ENCODE data around the gene RGS1.

Gene RGS1

DNA sequence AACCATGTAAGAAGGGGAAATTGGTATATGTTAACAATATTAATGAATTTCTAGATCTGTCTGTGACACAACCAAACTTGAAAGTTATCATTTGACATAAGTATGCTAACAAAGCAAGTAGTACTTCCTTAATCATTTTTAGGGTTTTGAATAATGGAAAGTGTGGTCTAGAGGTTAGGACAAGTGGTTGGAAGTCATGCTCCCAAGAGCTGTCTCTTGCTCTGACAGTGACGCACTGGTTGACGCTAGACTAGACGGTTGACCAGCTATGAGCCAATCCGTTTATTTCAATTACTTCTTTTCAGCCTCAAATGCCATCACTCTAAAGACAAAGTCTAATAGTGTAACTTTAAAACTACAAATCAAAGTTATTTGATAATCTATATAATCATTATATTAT lies 20.7 kb upstream of the RGS1 start:
- DNase-seq = no peak

DNA sequence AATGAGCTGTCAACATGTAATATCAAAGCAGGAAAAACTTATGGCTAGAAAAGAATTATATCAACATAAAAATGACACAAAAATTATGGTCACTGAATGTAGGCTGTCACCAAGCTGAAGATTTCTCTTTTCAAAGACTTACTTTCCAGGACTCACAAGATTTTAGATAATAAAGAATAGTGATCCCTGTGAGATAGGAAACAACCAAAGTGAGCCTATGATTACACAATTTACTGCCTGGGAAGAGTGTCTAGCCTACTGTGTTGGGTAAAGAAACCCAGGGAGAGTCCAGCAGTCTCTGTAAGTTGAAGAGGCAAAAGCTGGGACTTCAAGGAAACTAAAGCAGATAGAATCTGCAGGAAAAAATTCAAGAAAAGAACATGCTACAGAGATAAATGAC lies 20.2 kb upstream of the RGS1 start:
- DNase-seq = no peak

- DNase-seq = no peak
Observed at GRCh38 chr1:192557841-192558595, 17.6 kb upstream of the RGS1 start.

DNA sequence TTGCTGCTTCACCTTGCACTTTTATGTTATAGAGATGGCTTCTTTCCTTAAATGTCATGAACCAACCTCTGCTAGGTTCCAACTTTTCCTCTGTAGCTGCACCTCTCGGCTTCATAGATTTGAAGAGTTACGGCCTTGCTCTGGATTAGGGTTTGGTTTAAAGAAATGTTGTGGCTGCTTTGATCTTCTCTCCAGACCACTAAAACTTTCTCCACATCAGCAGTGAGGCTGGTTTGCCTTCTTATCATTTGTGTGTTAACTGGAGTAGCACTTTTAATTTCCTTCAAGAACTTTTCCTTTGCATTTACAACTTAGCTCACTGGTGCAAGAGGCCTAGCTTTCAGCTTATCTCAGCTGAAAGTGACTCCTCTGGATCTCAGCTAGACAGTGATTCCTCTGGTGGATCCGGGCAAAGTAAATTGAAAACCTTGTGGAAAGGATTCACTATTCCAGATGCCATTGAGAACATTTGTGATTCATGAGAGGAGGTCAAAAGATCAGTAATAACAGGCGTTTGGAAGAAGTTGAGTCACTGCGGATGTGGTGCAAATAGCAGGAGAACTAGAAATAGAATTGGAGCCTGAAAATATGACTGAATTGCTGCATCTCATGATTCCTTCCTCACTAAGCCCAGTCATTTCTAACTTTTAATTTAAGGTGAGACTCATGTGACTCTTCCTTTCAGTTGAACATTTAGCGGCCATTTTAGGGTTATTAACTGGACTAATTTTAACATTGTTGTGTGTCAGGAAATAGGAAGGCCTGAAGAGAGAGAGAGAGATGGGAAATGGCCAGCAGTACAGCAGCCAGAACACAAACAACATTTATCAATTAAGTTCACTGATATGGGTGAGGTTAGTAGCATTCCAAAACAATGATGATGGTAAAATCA lies 16.2 kb upstream of the RGS1 start:
- DNase-seq = no peak

GRCh38 chr1:192561301-192561700 lies 14.3 kb upstream of the RGS1 start:
- no peak for DNase-seq

DNA sequence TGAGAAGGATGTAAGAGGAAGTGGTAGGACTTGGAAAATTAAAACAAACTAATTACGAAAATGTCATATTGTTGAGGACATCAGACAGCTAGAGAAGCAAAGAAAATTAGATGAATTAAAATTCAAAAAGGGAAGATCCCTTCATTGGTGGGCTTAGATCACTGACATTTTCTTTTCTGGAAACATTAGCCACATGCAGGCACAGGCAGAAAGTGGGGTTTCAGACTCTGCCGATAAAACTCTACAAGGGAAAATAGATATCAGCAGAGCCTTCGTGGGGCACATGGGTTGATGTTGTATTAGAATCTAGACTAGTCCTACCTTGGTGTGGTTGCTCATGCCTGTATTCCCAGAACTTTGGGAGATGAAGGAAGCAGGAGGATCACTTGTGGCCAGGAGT lies 12.4 kb upstream of the RGS1 start:
- no peak for DNase-seq

DNA sequence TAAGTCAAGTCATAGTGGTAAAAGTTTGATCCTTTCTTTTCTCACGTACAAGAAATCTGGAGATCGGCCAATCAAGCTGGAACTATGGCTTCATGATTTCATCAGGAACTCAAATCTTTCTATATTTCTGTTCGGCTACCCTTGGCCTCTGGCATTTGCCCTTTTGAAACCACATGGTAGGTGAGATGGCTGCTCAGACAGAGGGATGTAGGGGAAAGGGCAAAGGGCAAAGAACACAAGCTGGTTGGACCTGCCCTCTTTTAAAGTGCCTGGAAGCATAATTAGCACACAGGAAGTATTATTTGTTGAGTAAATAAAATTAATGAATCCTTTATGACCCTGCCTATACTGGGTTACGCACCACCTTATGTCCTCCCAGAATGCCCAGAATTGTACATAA lies 11.5 kb upstream of the RGS1 start:
- no peak for DNase-seq

DNA sequence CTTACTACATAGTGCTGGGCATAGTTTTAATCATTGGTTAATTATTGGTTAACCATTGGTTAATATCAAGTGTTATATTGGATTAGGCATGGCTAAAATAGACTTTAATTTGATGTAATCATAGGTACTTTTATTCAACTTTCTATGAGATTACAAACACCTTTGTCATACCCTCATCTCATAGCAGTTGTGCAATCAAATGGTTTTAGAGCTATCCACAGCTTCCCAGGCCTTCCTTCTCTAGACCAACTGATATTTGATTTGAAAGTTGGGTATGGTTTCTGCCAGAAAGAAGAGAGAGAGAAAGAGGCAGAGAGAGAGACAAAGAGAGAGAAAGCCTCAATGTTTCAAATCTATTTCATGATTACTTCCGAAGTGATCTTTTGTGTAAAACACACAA lies 9.6 kb upstream of the RGS1 start:
- DNase-seq = no peak

DNA sequence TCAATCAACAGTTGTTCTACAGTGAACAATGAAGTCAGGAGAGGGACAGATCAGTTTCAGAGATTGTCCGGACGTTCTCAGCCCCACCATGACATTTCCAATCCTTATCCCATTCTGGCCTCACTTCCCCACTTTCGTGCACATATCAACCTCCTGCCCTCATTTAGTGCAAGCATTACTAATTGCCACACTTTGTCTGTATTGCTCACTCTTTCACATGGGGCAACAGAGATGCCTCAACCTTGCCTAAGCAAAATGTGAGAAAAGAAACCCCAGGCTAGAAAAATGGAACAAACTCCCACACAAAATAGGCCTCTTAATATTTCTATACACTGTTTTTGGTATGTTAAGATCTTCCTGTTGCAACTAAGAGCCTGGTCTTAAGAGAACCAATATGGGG lies 8.9 kb upstream of the RGS1 start:
- DNase-seq = no peak

GRCh38 chr1:192568063-192568462 lies 7.5 kb upstream of the RGS1 start:
- DNase-seq = no peak

- DNase-seq = no peak
Observed at GRCh38 chr1:192571668-192572067, 3.9 kb upstream of the RGS1 start.

- no peak for DNase-seq
Observed at GRCh38 chr1:192573499-192573898, 2.1 kb upstream of the RGS1 start.

GRCh38 chr1:192574073-192574472 lies 1.5 kb upstream of the RGS1 start:
- DNase-seq = no peak

- no peak for DNase-seq
Observed at GRCh38 chr1:192576190-192577144, 894 bp downstream of the RGS1 start.

DNA sequence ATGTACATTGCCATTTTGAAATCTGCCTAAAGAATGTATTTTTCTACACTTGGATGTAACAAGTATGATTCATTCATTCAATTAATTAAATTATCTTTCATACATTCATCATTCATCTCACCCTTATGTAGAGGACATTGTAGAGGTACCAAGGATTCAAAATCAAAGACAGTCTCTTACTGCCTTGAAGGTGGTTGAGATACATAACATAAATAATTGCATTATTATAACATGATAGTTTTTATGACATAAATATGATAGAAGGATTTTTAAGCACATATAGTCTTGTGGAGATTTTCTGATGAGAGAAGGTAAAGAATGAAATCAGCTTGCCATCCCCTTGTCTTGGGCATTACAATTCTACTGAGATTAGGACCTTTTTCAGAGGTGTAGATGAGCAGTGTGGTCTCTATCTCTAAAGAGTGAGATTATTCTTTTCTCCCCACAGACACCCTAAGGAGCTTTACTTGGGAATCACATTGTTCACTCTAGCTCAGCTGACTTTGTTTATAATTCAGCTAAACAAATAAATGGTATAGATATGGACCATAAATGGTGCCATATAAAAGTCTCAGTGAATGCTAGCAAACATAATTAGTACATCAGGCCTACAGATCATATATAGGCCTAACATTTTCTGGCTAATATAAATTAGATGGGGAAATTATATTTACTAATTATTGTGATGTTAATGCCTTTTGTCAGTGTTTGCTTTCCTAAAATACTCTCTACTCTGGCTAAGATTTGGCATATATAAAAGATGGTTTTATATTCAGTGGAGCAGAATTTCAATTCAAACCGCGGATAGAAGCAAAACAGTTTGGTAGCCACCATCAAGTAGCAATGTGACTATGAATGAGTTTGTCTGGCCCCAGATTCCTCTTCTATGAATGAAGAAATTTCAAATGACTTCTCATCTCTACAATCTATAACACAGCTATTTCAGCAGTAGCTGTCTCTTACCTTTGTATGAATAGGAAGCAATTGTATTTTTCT lies 1.9 kb downstream of the RGS1 start:
- no peak for DNase-seq

DNA sequence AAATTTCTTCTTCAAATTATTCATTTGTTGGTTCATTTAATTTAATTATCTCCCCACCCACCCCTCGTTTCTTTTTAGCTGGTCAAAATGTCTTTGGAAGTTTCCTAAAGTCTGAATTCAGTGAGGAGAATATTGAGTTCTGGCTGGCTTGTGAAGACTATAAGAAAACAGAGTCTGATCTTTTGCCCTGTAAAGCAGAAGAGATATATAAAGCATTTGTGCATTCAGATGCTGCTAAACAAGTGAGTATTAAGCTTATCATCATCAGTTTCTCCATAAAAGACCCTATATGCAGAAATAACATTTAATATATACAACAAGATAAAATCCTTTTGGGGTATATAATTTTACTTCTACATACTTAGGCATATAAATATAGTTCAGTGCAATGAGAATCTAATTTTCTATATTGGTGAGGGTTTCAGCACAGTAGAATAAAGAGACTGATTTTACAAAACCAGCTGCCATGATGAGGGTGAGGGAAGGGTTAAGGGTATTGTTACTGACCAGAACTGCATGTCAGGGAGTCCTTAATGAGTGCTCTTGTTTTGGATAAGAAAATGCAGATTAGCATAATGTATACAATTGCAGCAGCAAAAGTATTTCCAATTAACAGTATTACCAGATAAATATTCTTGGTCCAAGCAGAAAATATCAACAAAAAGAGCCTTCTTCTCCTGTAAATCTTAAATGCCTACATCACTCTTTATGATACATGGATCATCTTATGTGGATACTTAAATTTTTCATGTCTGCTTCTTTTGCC lies 2.8 kb downstream of the RGS1 start:
- no peak for DNase-seq

DNA sequence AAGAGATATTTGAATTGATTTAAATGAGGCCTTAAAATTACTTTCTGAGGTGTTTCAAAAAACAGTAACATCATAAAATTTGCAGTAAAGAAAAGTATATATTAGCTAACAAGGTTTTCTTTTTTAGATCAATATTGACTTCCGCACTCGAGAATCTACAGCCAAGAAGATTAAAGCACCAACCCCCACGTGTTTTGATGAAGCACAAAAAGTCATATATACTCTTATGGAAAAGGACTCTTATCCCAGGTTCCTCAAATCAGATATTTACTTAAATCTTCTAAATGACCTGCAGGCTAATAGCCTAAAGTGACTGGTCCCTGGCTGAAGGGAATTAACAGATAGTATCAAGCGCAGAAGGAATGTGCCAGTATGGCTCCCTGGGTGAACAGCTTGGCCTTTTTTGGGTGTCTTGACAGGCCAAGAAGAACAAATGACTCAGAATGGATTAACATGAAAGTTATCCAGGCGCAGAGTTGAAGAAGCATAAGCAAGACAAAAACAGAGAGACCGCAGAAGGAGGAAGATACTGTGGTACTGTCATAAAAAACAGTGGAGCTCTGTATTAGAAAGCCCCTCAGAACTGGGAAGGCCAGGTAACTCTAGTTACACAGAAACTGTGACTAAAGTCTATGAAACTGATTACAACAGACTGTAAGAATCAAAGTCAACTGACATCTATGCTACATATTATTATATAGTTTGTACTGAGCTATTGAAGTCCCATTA lies 3.6 kb downstream of the RGS1 start:
- DNase-seq = no peak

DNA sequence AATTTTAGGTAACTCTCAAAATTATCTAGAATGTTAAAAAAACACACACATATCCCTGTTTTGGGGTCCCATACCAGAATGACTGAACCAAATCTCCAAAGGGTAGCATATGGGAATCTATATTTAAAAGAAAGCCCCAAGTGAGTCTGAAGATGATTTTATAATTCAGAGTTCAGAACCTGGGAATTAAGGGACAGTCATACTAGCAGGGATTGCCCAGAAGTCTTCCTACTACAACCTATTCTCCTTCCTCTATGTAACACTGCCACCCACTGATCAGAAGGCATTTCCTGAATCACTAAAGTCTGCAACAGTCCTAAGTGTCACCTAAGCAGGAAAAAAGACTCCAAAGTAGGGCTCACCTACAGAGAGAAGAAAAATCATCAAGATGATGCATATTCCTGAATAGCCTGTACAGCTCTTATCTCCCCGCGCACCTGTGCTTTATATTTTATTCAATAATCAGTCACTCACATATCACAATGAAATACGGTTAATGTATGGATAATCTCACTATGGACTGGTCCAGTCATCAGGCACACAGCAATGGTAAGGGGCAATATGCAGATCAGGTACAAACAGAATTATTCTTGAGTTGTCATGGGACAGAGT lies 4.9 kb downstream of the RGS1 start:
- DNase-seq = no peak

DNA sequence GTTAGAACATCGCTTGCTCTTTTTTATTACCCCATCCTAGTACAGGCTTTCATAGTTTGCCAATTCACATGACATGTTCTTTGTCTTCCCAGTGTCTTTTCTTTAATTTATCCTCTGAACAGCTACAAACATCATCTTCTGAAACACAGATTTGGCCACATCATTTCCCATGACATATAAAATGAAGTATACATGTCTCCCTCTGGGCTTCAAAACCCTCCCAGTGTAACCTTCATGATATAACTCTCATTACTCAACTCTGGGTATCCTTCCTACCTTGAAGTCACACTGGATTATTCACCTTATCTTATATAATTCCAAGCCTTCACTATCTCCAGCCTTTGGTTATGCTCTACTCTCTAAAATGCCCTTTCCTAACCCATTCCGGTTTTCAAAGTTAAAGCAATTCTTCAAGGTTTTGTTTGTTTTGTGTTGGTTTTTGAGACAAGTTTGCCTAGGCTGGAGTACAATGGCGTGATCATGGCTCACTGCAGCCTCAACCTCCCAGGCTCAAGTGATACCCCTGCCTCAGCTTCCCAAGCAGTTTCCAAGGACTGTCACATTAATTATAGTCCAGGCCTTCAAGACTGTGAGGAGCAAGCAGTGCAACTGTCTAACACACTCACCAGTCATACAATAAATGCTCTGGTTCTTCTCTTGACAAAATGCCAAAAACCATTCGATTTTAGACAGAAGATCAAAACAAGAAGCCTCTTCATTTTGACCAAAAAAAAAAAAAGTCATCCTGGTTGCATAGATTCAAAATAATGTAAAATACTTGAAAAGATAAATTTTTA lies 5.8 kb downstream of the RGS1 start:
- DNase-seq = no peak

Measured in activated CD4-positive, alpha-beta T cell treated with anti-CD3 and anti-CD28 coated beads for 1 hour (primary cell).